Measurements from ENCODE around the gene SLC49A3. TPM values are rescaled to one million over a fixed set of nuclear protein-coding genes. Genes with fewer than 3 reads are reported as not detected.

The SLC49A3 gene
- total RNA-seq, 1 experiment from 2014 or later: 5.5 TPM

- ATAC-seq: no peak
- Histone ChIP-seq H3K4me3 (replicated peaks in 1 of 2; ENCODE audit: low read depth in 1 of 2, low read length in 2 of 2) (no peak overlapping the region), H3K27me3 (ENCODE audit: insufficient read depth, low read length) (no peaks in the 10 kb centered on the region), H3K9me3 (ENCODE audit: control insufficient read depth in 1 of 2, insufficient read depth in 1 of 2, low read depth in 1 of 2, low read length in 2 of 2) (no peaks in the 10 kb centered on the region), H3K4me1 (ENCODE audit: control insufficient read depth in 1 of 2, insufficient read depth in 2 of 2, low read length in 2 of 2) (no peaks in the 10 kb centered on the region), H3K9ac (ENCODE audit: low read length) (no peak overlapping the region), H3K4me2 (ENCODE audit: low read length) (no peak overlapping the region), H3K27ac (ENCODE audit: low read depth, low read length) (no peak overlapping the region), H4K20me1 (ENCODE audit: insufficient read depth) (no peaks in the 10 kb centered on the region), H3K9me2 (ENCODE audit: insufficient read depth) (no peaks in the 10 kb centered on the region), H3K36me3 (ENCODE audit: control insufficient read depth in 1 of 2, insufficient read depth in 2 of 2, low read length in 2 of 2) (peaks cover 2 to 3% of the 10 kb centered on the region in 2 experiments; a peak in 2 of 4 replicates), H3K79me2 (ENCODE audit: insufficient read depth, low read length) (peaks cover 51% of the 10 kb centered on the region), H2AFZ (ENCODE audit: low read depth, low read length, poor library complexity, severe bottlenecking) (no peak overlapping the region)
- TF ChIP-seq SIN3A (IDR thresholded peaks at IDR 0.05; ENCODE audit: low read depth): no peak
- TF ChIP-seq ELF1 (IDR thresholded peaks at IDR 0.05; ENCODE audit: borderline replicate concordance, low read depth): no peak
- no peak for TF ChIP-seq TCF7L2 (IDR thresholded peaks at IDR 0.05; ENCODE audit: borderline replicate concordance, extremely low read depth, insufficient read depth, insufficient read length)
- TF ChIP-seq YY1 (IDR thresholded peaks at IDR 0.05; ENCODE audit: extremely low read depth, insufficient replicate concordance, low read depth, low read length): no peak
- TF ChIP-seq CBX3 (IDR thresholded peaks at IDR 0.05; ENCODE audit: low read depth): no peak
- no peak for TF ChIP-seq SRF (IDR thresholded peaks at IDR 0.05; ENCODE audit: low read depth)
- no peak for TF ChIP-seq CEBPB (IDR thresholded peaks at IDR 0.05; ENCODE audit: low read depth)
- TF ChIP-seq EGR1 (IDR thresholded peaks at IDR 0.05; ENCODE audit: low read depth): no peak
- RAD21 ChIA-PET (ENCODE audit: low non-redundant PET in 1 of 2, low total read pairs in 2 of 2, uncharacterized antibody in 2 of 2, unreplicated experiment in 2 of 2): no interaction called here
- POLR2A ChIA-PET: no interaction called here
- no TSS peak for BruUV-seq (replicated peaks)
- intact Hi-C loops (cut with micrococcal nuclease): no loop called here
- no peak for DNase-seq (ENCODE audit: low read depth, low spot score)
- CTCF ChIA-PET: no interaction called here
Measured at GRCh38 chr4:725391-726234, 36.7 kb upstream of the SLC49A3 start.

- H3K4me1 ChIP-seq (ENCODE audit: control insufficient read depth in 1 of 2, insufficient read depth in 2 of 2, low read length in 2 of 2): no peaks in the 10 kb centered on the region
- H3K4me2 ChIP-seq (ENCODE audit: low read length): no peak overlapping the region
- no peak for DNase-seq (ENCODE audit: low read depth, low spot score)
- no peaks in the 10 kb centered on the region for H3K9me3 ChIP-seq (ENCODE audit: control insufficient read depth in 1 of 2, insufficient read depth in 1 of 2, low read depth in 1 of 2, low read length in 2 of 2)
- H3K9me2 ChIP-seq (ENCODE audit: insufficient read depth): no peaks in the 10 kb centered on the region
- intact Hi-C loops (cut with micrococcal nuclease): no loop called here
- no peaks in the 10 kb centered on the region for H4K20me1 ChIP-seq (ENCODE audit: insufficient read depth)
- ChIA-PET POLR2A (no interaction called here), RAD21 (ENCODE audit: low non-redundant PET in 1 of 2, low total read pairs in 2 of 2, uncharacterized antibody in 2 of 2, unreplicated experiment in 2 of 2) (no interaction called here), CTCF (no interaction called here)
- BruUV-seq (replicated peaks): no TSS peak
- H3K79me2 ChIP-seq (ENCODE audit: insufficient read depth, low read length): peaks cover 61% of the 10 kb centered on the region
- no peak for ATAC-seq
- peaks cover 2 to 3% of the 10 kb centered on the region in 2 experiments; a peak in 2 of 4 replicates for H3K36me3 ChIP-seq (ENCODE audit: control insufficient read depth in 1 of 2, insufficient read depth in 2 of 2, low read length in 2 of 2)
- no peak overlapping the region for H3K27ac ChIP-seq (ENCODE audit: low read depth, low read length)
- H2AFZ ChIP-seq (ENCODE audit: low read depth, low read length, poor library complexity, severe bottlenecking): no peak overlapping the region
- no peaks in the 10 kb centered on the region for H3K27me3 ChIP-seq (ENCODE audit: insufficient read depth, low read length)
- TF ChIP-seq YY1 (IDR thresholded peaks at IDR 0.05; ENCODE audit: extremely low read depth, insufficient replicate concordance, low read depth, low read length): no peak
- TF ChIP-seq EZH2phosphoT487 (IDR thresholded peaks at IDR 0.05; ENCODE audit: borderline replicate concordance): no peak
- TF ChIP-seq RAD21 (IDR thresholded peaks at IDR 0.05; ENCODE audit: low read depth): no peak
- TF ChIP-seq MAX (IDR thresholded peaks at IDR 0.05): no peak
- no peak for TF ChIP-seq SRF (IDR thresholded peaks at IDR 0.05; ENCODE audit: low read depth)
- no peak for TF ChIP-seq JUND (IDR thresholded peaks at IDR 0.05)
- no peak overlapping the region for H3K4me3 ChIP-seq (replicated peaks in 1 of 2; ENCODE audit: low read depth in 1 of 2, low read length in 2 of 2)
- H3K9ac ChIP-seq (ENCODE audit: low read length): no peak overlapping the region
Measured at GRCh38 chr4:723751-724530, 35.0 kb upstream of the SLC49A3 start.

Data from HCT116 (cell line).